GM19324 (cell line): ENCODE results near the gene CASZ1.

ENCODE experiments used
- ATAC-seq: cut with Tn5 transposase; IDR thresholded peaks from one replicate; pipeline ENCODE4 v1.9.1; 2021; ENCODE audit warnings: mild to moderate bottlenecking, moderate library complexity; ENCODE audit not compliant: unreplicated experiment, low FRiP score

CASZ1 gene

DNA sequence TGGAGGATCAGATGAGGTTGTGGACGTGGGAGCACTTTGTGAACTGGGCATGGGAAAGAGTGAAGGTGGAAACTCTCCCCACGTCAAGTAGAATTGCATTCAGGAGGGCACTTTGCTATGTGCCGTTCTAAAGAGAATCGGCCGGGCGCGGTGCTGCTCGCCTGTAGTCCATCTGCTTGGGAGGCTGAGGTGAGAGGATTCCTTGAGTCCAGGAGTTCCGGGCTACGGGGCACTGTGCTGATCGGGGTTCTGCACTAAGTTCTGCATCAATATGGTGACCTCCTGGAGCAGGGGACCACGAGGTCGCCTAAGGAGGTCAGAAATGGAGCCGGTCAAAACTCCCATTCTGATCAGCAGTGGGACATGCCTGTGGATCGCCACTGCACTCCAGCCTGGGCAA is 179.8 kb downstream of the CASZ1 start:
- ATAC-seq: no peak

DNA sequence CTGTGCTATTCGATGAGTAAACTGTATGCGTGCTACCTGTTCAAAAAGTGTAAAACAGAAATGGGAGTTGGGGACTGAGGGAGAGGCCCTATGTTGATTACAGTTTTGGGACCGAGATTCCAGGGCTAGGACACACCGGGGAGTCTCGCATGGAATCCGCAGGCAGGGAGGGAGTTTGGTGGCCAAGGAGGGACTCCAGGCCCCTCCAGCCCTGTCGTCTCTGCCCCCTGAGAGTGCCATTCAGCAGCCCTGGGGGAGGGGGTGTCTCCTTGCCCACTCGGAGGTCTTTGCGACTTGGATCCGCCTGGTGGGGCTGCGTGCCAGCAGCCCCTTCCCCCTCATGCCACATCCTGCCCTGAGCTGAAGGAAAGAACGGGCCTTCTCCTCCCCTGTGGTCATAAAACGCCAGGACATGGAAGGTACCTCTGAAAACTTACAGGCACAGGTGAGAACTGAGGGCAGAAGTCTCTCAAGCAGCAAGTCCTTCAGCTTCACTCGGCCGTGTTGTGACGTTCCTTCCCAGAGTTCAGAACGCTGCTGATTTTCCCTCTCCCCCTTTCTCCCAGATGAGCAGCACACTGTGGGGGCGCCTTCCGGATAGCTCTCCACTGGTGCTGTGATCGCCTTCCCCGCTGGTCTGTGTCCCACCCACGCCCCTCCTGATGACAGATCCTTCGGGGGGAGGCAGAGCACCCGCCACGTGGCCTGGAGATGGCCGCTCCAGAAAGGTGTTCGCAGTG is 180.3 kb downstream of the CASZ1 start:
- ATAC-seq: no peak

DNA sequence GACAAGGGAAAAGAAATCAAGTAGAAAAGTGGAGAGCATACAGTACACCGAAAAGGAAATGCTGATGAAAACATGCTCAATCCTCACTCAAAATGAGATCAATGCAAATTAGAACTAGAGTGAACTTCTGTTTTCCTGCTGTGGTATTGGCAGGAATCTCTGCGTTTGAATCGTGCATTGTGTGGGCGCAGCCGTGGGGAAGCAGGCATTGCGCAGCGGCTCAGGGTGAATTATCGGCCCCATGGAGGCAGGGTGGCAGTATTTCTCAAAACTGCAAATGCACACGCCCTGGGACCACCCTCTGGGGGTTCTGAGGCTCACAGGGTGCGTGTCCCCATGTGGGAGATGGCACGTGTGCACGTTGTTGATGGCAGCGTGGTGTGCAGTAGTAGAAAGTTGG is 181.1 kb downstream of the CASZ1 start:
- ATAC-seq: no peak

DNA sequence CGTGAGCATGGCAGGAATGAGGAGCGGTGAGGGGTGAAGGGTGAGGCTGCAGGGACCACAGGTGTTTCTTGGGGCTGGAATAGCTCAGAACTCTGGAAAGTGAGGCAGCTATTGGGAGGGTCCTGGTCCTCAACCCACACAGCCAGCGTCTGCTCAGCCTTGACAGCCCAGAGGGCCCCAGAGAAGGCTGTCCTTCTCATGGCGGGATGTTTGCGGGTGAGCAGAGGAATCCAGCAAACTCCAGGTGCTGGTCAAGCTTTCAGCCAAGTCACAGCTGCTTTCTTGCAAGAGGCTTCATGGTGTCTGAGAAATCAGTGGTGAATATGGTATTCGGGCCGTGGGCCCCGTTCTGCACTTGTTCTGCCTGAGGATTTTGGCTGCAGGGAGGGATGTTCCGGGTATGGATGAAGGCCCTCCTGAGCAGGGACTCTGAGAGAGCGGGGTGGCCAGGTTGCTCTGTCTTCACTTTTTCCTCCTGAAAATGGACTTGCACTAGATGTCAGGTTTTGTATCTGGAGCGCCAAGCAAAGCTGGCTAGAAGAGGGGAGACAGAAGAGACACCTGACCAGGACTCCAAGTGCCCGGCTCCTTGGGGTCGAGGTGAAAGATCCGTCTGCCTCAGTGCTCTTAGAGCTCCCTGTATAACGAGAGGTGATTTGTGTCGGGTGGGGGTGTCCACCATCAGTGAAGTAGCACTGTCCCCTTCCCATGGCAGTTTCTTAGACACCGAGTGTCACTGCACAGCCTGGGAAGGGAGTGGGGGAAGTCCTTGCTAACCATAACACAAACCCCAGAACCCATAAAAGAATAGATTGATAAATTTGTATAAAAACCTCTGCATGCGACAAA is 181.8 kb downstream of the CASZ1 start:
- no peak for ATAC-seq

DNA sequence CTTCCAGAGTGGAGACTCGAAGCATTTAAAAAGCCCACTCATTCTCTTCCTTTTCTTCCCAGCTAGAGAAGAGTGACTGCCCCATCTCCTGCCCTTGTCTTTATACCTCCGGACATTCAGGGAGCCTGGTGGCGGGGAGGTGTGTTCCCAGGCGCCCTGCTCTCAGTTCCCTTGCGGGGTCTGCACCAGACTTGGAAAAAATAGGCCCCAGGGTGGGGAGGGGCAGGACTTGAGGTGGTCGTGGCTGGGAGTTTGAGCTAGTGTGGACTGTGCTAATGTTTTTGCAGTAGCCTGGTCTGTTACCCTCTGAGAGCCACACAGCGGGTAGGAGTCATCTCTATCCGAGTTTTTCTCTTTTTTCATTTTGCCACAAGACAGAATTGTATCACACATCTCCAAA is 182.6 kb downstream of the CASZ1 start:
- ATAC-seq: no peak

DNA sequence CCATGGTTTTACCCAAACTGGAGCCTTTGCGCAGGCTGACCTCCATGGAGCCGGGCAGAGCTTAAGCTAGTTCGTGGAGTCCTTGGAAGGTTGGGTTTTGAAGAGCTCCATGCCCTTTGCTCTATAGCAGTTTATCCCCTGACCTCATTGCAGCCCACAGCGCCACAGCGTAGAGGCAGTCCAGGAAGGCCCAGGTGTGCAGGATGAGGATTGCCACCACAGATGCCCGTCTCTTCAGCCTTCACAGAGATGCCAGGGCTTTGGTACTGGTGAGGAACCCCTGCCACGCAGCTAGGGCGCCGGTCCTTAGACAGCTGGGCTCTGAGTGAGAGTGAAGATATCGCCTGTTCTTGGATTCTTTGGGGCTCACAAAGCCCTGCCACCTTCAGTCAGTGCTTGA is 183.1 kb downstream of the CASZ1 start:
- ATAC-seq: no peak

DNA sequence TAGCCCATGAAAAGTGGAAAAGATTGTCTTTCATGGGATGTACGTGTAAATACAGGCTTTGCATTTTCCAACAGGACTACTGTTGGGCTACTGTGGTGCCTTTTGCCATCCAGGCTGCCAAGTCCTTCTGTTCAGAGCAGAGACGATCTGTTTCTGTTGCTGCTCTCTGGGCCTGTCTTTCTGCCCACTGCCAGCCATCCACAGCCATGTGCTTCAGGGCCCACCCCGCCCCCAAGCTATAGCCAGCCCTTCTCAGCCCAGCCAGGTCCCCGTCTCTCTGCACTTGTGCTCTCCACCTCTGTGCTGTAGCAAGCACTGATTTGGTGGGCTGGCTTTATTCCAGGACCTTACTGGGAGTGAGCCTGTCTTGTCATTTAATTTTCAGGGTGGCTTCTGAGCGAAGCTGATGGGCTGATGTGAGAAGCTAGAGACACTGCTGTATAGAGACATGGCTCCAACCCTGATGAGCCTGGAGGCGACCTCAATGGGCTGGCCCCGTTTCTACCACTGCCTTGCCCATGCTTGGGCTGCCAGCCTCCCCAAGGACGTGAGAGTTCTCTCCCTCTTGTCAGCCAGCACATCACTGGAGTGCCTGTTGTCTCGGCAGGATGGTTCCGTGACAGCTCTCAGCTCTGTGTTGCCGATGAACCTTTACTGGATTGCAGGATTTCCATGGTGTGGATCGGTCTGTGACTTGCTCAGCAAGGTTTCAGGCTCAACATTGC is 183.8 kb downstream of the CASZ1 start:
- ATAC-seq: no peak

DNA sequence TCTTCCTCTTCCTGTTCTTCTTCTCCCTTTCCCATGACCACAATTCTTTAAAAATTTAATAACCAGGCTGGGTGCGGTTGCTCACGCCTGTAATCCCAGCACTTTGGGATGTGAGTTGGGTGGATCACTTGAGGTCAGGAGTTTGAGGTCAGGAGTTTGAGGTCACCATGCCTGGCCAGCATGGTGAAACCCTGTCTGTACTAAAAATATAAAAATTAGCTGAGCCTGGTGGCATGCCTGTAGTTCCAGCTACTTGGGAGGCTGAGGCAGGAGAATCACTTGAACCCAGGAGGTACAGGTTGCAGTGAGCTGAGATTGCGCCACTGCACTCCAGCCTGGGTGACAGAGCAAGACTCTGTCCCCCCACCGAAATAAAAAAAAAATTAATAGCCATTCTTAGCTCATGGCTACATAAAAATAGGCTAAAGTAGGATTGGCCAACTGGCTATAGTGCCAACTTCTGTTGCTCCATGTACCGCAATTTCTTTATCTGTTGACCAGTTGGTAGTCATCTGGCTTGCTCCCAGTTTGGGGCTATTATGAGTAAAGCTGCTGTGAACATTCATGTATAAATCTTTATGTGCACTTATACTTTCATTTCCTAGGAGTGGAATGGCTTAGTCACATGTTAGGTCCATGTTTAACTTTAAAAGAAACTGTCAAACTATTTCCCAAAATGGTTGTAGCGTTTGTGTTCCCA is 185.4 kb downstream of the CASZ1 start:
- no peak for ATAC-seq

DNA sequence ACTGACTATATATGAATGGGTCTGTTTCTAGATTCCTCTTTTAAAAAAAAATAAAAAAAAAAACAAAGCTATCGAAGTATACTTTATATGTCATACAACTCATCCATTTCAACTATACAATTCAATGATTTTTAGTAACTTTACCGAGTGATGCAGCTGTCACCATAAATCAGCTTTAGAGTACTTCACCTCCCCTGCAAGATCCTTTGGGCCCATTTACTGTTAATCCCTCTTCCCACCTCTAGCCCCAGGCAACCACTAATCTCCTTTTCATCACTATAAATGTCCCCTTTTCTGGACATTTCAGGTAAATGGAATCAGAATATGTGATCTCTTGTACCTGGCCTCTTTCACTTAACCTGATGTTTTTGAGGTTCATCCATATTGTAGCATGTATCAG is 187.8 kb downstream of the CASZ1 start:
- no peak for ATAC-seq

DNA sequence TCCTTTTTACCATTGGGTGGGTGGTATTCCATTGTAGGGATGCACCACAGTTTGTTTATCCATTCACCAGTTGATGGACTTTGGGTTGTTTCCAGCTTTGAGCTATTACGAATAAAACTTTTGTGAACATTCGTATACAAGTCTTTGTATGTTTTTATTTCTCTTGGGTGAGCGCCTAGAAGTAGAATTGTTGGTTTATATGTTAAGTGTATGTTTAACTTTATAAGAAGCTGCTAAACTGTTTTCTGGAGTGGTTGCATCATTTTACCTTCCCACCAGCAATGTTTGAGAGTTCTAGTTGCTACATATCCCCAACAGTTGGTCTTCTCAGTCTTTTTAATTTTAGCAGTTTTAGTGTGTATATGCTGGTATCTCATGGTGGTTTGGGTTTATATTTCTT is 189.2 kb downstream of the CASZ1 start:
- ATAC-seq: no peak

DNA sequence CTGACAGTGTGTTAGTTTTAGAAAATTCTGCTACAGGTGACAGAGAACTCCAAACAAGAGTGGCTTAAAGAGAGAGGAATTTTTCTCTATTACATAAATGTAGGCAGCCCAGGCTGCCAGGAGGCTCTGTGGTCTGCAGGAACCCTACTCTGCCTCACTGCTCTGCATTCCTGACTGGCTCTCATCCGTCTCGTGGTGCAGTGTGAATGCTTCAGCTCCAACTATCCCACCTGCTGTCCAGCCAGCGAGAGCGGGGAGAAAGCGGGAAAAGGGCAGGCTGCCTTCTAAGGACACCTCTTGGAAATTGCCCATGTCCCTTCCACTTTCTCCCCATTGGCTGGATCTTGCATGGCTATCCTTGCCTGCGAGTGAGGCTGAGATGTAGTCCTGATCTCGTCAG is 190.4 kb downstream of the CASZ1 start:
- no peak for ATAC-seq

DNA sequence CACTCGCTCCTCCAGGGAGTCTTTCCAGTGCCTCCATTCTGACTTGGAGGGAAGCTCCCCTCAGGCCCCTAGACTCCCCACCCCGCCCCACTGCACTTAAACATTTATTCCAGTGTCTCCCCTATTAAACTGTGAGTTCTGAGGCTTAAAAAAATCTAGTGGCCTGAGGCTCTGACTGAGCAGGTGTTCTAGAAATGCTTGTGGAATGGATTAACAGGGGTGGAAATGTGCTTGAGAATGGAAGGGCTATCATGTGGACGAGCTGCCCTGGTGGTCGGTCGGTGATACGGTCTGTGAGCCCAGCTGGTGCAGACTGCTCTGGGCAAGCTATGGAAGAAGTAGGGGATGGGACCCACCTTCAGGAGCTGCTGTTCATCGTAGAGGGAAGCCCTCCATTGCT is 191.5 kb downstream of the CASZ1 start:
- ATAC-seq: no peak

DNA sequence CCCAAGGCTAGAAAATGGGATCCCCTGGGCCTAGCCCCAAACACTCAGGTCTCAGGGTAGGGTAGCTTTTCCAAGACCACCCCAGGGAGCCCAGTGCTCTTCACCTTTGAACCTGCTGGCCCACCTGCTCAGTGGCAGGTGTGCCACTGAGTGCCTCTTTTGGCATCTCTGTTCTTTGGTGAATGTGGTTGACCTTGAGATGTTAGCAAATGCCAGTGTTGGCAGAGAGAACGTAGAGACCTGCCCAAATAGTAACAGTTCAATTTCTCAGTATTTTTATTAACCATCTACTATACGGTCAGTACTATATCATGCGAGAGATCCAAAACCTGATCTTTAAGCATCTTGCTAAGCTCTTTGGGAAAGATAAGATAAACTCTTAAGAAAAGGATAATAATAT is 193.5 kb downstream of the CASZ1 start:
- ATAC-seq: no peak

DNA sequence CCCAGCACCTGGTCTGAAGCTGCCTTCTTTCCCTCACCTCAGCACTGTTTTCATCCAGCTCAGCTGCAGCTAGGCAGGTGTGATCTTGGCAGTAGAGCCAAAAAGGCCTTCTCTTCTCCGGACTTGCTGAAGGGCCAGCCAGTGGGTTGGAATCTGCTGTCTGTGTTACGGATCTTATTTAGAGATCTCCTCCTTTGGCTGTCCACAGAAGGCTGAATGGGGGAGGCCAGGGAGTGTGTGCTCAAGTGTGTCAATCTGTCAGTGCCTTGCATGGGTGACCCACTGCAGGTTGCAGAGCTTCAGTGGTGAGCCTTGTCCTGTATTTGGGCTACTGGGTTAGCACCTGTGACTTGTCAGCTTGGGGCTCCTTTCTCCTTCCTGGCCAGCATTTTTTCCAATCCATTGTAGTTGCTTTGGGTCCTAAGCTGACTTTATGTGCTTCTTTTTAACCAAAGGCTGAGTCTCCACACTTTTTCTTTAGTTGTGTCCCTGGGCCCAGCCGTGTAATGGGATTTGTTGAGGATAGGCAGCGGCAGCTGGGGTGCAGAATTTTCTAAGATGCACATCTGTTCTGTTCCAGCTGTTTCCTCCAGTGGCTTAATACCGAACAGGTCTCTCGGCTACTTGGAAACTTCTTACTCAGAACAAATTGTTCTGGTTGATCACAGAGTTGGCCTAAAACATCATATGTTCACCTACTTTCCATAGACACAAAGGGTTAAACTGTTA is 194.9 kb downstream of the CASZ1 start:
- no peak for ATAC-seq

DNA sequence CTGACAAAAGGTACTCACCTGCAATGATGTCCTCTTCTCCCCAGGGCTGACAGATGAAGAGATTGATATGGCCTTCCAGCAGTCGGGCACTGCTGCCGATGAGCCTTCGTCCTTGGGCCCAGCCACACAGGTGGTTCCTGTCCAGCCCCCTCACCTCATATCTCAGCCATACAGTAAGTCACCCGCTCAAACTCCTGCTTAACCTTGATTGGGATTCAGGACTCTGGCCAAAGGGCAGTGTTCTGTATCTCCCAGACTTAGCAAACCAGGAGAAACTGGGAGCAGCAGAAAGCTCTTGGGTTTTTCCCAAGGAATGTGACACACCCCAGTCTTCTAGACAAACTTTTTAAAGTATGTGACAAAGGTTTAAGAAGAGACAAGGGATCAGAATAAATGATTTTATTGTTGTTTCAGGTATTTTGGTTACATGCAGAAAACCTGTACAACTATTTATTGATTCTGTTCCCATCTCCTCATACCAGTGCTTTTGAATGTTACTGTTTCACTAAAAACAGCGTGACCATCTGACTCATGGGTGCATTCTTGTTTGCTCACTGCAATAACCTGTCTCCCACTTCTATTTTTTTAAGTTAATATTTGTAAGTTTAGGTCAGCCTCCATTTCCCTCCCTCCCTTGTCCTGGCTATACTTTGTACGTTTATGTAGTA is 197.1 kb downstream of the CASZ1 start:
- ATAC-seq: no peak

DNA sequence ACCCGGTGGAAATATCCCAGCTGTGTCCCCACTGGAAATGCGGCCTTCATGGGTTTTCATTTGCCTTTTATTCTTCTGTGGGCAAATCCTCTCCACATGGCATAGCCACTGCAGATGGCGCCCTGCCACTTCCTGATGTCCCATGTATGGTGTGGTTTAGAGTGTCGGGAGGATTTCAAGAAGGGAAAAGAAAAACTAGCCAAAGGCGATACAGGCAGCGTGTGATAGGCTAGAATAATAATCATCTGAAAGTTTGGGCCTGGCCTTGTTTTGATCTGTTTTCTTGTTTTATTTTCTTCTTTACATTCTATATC is 198.1 kb downstream of the CASZ1 start:
- no peak for ATAC-seq

DNA sequence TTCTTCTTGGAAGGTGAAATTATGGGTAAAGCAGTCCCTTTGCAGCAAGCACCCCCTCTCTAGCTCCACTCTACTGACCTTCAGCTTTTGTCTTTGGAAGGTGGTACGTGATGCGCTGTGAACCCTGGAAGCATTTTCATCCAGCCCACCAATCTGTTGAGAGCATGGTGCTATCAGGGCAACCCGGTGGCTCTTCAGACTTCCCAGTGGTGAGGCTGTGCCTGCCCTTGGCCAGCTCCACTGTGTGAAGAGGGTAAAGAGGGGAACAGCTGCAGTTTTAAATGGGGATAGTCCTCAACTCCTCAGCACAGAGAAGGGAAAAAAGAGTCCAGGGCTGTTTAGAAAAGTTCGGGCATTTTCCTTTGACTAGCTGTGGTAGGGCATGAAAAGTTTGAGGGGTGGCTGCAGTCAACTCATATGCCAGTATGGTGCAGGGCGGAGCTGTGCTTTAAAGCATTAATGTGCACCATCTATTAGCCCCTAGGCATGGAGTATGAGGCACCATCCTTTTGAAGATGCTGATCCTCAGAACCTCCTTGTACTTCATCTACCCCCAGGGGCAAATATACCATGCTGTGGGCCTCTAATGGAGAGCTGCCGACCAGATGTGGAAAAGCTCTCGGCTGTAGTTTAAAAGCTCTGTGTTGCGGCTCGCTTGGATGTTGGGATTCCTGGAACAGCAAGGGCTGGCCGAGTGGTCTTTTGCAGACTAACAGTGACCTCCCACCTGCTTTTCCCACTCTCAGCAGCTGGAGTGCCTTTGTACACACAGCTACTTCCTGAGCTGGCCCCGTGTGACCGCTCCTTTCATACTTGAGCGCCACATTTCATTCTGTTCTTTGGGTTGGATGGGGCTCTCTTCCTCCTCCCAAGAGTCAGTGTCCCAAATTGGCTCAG is 198.7 kb downstream of the CASZ1 start:
- no peak for ATAC-seq

DNA sequence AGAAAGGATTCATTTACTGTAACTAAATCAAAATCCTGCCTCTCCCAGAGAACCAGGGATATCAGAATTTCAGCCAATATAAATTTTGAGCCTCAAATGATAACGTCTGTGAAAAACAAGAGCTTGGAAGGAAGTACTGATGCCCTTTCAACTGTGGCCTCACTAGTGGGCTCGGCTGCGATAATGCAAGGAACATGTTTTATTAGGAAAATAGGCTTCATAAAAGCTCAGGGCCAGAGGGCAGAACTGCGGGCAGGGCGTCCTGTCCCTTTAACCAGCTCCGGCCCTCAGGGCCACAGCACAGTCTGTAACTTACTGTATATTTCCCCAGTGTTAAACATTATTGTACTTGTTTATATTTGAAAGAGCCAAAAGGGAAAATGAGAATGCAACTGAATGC is 199.7 kb downstream of the CASZ1 start:
- ATAC-seq: no peak
